OCI-LY7 (cell line): ENCODE measurements around the gene PVALEF.

Experiments used
- CTCF ChIP-seq: fragments of 200-600 bp; sonication (generic); conservative IDR thresholded peaks from 2 replicates; pipeline ENCODE4 v1.5.1; 2014; ENCODE audit warnings: mild to moderate bottlenecking, antibody characterized with exemption, low read length, moderate library complexity, mixed read lengths
- EZH2phosphoT487 ChIP-seq: fragments of 200-600 bp; sonication (generic); IDR thresholded peaks from 2 replicates; pipeline ENCODE4 v1.6.1; 2018; ENCODE audit warnings: low read depth, borderline replicate concordance, mild to moderate bottlenecking, mixed run types, antibody characterized with exemption, low read length, moderate library complexity, mixed read lengths

GRCh38 chr17:81193470-81194224, 28.3 kb downstream of the PVALEF start:
- TF ChIP-seq CTCF, result no peak
- TF ChIP-seq EZH2phosphoT487, result no peak
